Stimulated activated CD8-positive, alpha-beta memory T cell treated with anti-CD3 and anti-CD28 coated beads, Interleukin-7, amount 100 ng/mL, for 24 hours (primary cell): ENCODE data around the gene FHOD3.

Experiments
- DNase-seq: peaks from one replicate; pipeline ENCODE4 v3.0.0-alpha.2; 2020; ENCODE audit warnings: low read depth

FHOD3 gene

DNA sequence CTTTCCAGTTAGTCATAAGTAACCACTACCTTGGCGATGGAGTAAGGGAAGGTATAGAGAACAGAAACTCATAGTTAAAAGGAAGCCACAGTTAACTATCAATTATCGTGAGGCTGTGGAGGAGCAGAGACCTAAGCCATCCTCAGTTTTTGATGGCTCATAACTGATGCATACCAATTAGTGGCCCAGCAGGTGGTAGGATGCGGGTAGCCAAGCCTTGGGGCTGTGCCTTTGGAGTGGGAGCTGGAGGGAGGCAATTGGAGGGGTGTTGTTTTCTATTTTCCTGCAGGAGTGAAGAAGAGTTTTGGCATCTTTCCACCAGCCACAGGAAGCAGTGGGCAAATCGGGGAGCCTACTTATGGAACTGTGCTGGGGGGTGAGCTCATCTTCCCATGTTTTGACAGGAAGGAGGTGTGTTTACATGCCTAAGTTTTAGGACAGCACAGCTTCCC lies 336.5 kb downstream of the FHOD3 start:
- DNase-seq: no peak

DNA sequence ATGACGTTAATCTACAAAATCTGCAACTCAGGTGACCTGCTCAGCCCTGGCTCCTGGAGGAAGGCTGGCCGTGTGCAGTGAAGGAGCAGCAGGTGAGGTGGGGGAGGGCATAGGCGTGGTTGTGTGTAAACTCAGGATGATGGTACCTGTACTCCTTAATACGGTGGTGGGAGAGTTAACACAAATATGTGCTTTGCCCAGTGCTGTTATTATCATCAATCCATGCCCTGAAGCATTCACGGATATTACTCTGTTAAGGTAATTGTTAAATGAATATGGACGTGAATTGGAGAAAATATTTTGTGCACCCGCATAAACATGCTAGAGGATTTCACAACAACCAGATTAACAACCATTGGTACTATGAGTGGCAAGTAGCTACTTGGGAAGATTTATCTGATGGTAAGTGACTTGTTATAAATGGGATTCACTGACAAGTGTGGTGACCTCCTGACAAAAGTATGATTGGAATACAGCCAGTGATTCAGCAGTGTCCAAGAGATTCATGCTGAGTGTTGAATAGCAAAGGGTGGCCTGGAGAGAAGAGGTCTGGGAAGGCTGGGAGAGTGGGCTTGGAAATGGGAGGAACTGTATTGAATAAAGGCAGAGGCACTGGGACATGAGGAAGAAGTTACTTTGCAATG lies 337.2 kb downstream of the FHOD3 start:
- DNase-seq: no peak

DNA sequence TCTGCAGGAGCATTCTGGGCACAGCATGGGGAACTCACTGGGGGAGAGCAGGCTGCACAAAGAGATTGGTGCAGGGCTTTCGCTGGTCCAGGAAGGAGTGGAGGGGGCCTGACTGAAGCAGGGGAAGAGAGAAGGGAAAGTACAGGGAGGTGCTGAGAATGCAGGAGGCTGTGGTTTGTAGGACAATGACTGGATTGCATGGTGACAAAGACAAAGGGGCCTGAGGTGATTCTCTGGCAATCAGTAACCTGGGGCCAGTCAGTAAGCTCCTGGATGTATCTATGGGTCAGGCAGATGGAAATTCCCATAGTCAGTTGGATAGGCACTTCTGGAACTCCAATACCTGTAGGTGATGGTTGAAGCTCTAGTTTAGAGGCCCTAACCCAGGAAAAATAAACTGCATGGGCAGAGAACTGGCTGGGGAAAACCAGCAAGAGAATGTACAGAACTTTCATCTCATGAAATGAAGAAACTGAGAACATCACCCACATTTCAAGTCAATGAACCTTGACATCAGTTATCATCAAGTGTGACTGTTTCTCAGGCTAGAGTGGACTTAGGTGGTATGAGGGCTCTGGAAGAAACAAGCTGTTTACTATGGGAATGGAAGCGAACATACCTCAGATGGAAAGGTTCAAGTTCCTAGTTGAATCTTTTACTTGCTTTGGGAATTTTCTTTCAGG lies 338.0 kb downstream of the FHOD3 start:
- no peak for DNase-seq

DNA sequence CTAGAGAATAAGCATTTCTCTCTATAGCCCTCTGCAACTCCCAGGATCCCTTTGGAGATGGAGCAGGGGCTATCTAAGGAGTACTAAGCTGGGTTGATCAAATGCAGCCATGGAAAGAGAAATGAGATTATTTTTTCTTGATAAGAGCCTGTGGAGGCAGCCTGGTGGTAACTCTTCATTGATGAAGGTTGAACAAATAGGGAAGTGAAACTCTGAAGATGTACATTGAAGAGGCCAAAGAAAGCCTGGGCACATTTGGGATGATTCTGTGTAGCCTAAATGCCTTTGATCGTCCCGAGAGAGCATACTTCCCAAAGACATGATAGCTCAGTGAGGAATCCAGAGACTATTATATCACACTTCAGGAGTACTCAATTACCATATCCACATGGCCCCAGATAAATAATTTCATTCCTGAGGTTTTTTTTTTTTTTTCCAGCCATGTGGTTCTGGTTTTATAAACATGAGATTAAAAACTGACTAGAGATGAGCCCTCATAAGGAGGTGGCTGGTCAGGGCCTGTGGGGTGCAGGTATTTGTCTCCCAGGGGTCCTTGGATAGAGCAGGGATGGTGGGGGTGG lies 338.8 kb downstream of the FHOD3 start:
- no peak for DNase-seq

DNA sequence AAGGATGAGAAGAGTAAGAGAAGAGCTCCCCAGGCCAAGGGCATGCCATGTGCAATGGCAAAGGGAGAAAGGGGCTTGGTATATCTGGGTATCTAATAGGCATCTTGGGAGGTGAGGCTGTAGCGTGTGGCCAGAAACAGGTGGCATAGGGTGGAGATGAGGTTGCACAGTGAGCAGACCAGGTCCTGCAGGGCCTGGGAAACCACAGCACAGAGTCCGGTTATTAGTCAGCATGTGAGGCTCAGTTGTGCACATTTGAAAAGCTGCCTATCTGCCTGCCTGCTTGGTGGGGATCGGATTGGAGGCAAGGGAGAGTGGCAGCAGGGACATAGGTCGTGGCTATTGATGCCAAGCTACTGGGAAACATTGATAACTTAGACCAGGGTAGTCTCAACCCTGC lies 340.7 kb downstream of the FHOD3 start:
- no peak for DNase-seq

DNA sequence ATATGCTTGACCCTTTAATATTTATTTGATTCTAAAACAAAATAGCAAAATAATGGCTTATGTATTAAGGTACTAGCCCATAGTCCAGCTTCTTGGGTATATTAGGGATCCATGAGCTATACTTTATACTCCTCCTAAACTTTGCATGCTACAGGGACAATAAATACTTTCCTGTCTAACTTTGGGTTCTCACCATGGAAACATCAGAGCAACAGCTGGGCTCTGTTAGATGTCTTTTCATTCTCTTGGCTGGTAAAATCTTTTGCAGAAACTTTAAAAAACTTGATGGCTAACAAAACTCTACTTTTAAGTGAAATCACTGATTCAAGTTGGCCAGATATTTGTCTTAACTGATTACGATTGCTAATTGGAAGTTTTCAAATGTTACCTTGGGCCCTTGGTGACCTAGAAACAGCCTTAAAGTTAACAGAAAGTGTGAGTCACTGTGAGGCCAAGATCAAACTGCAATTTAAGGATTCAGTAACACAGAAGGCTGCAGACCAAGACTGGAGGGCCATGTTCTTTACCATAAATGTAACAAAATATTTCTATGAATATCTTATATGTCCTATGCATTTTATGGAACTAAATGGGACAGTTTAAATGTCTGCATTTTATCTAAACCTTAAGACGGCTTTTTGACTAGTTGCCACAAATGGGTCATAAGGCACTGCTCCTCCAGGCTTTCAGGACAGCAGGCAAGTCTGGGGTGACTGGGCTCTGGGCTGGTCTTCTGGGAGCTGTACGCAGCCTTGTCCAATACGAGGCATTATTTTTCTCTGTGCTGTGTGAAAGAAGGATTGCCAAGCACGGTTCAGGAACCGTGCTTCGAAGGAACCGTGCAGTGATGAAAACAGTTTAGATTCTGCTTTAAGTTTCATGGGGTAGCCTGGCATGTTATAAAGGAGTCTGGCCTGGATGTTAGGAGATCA lies 342.8 kb downstream of the FHOD3 start:
- DNase-seq: no peak

DNA sequence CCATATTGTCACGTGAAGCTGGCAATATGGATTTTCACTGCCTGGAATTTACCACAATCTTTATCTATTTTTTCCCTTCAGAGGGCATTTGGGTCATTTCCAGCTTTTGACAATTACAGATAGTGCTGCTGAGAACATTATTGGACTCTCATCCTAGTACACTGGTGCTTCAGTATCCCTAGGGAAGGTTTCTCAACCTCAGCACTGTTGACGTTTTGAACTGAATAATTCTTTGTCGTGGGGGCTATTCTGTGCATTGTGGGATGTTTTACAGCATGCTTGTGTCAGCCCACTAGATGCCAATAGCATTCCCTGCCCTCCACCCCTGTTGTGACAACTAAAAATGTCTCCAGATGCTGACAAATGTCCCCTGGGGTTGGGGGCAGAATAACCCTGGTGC lies 345.5 kb downstream of the FHOD3 start:
- no peak for DNase-seq

DNA sequence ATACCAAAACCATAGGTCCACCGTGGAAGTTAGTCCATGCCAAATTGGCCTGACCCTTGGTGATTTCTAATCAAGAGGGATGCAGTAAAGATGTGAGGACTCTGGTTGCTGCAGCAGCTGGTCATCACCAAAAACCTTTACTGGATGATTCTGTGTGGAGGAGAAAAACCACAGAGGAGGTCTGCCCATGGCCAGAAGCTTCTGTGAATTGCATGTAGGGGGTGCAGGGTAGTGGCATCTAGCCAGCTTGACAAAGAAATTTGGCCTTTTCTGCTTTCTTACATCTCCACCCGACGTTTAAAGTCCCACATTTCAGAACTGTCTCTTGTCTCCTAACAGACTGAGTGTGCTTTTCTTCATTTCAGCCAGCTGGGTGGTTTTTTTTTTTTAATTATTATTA lies 351.3 kb downstream of the FHOD3 start:
- no peak for DNase-seq

DNA sequence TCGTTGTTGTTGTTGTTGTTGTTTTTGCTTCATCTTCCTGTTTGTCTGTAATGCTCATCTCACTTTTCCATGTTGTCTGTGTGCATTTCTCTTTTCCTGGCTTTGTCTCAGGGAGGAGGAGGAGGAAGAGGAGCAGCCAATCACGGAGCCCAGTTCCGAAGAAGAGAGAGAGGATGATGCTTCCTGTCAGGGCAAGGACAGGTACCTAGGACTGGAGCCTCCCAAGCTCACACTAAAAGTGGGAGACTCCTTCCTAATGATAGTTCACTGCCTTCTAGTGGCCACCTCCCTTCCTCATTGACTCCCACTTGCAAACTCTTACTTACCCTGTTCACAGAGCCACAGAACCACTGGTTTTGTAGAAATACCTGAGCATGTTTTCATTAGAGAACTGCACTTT lies 351.7 kb downstream of the FHOD3 start:
- no peak for DNase-seq

DNA sequence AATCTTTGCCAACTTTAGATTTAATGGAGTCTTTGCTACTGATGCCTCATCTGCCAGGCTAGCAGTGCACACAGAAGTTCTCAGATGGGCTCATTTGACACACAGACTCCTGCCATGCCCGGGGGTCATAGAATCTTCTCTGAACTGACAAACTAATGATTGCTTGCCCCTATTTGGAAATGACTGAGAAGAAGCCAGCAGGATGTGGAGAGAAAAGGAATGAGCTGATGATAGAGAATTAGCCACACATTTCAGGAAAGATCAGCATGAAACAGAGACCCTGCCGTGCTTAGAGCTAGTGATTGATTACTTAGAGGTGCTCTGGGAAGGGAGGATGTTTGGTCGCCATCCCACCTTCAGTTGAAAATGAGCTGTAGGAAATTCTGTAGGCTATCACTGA lies 352.8 kb downstream of the FHOD3 start:
- no peak for DNase-seq

DNA sequence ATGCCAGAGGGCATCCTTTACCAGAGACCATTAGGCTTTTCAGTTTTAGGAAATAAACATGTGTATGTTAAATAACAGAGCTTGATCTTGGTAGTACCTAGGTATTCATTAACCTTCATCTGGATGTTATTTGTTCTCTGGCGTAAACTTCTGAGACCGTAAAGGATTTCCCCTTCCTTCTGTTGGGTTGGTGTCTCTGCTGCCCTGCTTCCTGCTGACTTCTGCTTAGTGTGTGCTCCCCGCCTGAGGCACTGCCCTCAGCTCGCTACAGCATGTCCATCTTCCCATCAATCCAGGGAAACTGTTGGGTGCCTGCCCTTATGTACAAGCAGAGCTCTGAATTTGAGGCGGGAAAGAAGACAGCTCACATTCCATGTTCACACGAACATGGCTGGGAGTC lies 353.4 kb downstream of the FHOD3 start:
- DNase-seq: no peak

DNA sequence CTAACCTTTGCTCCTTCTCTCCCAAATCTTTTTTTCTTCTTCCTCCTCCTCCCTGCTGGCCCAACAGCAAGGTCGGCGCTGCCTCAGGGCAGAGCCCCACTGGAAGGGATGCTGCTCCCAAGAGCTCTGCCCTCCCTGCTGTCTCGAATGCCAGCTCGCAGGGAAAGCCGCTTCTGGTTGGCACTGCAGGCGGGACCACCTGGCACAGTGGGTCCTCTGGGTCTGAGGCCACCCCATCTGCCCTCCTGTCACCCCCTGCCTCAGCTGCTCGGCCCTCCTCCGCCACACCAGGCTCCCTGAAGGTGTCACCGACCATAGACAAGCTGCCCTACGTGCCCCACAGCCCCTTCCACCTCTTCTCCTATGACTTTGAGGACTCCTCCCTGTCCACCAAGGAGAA lies 355.0 kb downstream of the FHOD3 start:
- DNase-seq: no peak

DNA sequence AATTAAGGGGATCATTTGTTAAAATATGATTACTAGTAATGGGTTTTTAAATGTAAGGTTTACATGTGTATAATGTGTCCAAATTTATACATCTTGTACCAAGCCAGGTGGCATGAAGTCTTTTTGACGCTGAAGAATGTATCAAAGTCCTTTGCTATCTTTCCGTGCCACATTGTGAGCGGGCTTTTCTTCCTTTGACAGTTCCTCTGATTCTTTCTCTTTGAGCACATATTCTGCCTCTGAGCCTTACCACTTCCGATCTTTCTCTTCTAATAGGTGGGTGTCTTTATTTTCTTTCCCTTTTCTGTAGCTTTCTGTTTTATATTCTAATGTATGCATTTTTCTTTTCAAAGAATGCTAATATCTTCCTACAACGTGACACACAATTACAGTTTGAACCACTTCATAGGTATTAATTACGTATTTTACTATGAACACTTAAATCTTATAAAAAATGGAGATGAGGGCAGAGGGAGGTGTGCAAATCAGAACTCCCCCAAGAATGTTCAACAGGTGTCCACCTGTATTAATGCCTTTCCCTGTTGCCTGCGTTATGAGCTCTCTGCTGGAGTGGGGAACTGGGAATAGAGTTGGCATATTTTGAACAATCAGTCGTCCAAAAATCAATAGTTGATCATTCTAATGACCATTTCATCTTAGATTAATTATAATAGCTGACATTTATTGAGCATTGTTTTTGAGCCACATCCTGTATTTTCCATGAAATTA lies 355.8 kb downstream of the FHOD3 start:
- DNase-seq: no peak

DNA sequence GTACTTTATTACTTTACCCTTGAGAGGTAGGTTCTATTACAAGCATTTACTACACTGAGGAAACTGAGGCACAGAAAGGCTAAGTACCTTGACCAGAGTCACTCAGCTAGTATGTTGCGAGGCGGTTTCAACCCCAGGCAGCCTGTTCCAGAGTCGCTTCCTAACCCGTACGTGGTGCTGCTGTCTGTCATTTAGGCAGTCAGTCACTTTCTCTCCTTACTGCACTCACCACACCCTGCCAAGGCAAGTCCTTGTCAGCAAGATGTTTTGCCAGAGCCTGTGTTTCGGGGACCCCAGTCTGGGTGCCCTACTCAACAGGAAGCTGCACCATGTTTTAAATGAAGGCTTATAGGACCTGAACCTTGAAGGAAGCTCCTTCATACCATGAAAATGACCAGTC lies 356.4 kb downstream of the FHOD3 start:
- DNase-seq: no peak

DNA sequence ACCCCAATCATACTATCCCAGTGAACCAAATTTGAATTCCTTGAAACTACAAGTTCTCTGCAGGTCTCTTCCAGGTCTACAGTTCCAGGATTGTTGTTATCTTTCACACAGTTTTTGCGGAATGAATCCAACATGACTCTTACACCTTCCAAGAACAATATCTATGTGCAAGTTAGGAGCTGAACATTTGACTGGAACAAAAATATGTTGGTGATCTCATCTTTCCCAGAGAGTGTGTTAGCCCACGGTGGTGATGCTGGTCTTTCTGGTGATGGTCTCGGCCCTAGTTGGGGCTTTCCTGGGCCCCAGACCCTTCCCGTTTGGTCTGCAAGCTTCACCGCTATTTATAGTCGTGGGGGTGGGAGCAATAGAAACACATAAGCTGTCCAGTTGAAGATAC lies 357.6 kb downstream of the FHOD3 start:
- DNase-seq: no peak

DNA sequence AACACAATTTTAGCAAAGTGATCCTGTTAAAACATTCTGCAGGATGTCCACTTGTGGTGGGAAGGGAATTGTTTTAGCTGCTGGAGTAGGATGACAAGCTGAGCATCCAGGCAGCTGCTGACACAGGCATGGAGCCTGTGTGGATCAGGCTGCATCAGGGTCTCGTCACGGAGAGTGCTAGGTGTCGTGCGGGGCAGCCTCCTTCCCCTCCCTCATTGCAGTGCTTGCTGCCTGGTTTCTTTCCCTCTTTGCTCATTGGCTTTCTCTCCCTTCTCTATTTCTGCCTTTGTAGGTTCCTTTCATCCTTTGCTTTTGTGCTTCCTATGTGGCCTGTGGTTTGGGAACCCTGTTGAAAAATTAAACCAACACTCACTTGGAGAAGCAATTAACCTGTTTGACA lies 358.4 kb downstream of the FHOD3 start:
- DNase-seq: no peak

DNA sequence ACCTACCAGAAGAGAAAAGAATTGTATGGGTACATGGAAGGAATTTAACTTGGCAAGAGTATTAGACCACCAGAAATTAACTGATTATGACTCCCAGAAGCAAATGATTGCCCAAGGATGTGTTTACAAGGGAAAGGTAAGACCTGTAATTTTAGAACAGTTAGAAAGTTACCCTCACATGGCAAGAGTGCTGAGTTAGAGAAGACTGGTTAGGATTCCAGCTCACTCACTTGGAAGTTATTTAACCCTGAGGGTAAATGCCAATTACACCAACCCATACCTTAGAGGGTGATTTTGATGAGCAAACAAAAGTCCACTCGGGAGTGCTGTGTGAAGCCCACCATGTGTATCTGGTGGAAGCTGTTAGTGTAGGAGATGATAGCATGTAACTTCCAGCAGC lies 361.1 kb downstream of the FHOD3 start:
- no peak for DNase-seq

DNA sequence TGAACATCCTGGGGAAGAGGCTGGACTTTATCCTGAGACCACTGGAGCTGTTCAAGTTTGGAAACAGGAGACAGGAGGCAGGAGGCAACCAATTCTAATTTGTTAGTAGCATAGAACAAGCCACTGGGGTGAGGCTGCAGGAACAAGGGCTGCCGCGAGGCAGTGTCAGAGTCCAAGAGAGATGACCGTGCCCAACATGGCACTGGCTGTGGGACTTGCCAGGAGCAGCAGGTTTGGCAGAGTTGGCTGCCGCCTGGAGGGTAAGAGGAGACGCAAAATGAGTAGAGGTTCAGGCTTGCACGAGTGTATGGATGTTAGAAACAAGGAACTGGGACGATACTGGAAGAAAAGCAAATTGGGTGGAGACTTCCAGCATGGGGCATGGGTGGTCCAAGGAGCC lies 362.8 kb downstream of the FHOD3 start:
- DNase-seq: no peak

DNA sequence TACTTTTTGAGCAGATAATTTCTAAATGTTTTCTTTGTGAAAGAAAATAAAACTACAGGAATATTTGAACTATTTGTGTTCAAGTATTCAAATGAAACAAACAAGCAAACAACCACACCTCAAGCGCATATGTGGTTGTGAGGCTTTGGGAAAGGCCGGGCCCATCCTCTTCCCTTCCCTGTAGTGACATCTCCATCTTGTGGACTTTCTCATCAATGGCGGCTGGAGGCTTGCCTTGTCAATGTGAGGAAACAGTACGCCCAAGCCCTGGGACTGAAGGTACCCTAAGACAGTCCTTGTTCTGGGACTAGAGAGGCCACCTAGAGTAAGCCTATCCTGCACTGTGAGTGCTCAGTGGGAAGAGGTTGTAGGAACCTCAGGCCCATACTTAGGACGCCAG lies 364.5 kb downstream of the FHOD3 start:
- no peak for DNase-seq

DNA sequence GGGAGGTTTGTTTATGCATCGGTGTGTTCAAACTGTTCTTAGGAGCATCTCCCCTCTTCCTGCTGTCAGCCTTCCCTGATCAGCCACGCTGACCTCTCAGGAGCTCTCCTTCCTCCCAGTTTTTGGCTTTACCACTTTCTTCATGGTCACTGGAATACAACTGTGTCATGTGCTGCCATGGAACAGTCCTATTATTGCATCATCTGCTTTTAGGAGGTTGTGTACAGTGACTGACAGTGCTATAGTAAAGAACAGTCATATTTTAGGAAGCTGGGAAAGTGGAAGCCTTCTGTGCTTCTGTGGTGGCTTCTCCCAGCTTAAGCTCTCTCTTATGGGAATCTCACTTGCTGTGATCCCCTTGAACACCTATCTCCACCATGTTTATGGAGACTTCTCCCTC lies 365.8 kb downstream of the FHOD3 start:
- no peak for DNase-seq

DNA sequence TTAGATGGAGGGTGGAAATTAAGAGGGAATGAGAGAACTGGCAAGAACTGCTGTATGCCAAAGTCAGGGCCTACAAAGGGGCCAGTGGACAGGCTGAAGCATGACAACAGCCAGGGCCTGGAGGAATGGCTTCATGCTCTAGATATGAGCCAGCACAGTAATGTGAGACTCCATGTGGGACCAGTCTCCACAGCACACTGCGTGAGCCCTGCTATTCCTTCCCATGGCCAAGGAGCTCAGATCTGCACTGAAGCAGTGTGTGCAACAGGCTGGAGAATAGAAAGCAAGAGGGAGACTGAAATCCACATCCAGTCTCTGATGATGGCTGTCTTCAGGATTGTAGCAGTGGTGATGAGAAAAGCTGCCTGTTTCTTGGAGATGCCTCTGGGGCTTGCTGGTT lies 368.4 kb downstream of the FHOD3 start:
- DNase-seq: no peak

DNA sequence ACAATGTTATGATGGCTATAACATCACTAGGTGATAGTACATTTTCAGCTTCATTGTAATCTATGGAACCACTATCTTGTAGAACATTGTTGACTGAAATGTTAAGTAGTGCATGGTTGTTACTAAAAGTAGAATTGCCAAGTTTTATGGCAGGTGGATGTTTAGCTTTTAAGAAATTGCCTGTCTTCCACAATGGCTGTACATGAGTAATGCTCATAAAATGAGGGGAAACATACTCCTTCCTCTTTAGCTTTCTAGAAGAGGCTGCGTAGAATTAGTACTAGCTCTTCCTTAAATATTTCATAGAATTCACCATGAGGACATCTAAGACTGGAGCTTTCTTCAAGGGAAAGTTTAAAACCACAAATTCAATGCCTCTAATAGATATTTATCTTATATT lies 370.3 kb downstream of the FHOD3 start:
- no peak for DNase-seq
